Measurements from ENCODE around the gene COX8C.
"Not testable (repeated sequence)": the region's sequence is repeated elsewhere in the genome, so short reads cannot be mapped to it uniquely, and the experiment has no call there.

Gene COX8C

GRCh38 chr14:93379831-93380230 lies 32.8 kb downstream of the COX8C start:
- FAIRE-seq: no peak

- no peak for FAIRE-seq
Observed at GRCh38 chr14:93381644-93382043, 34.7 kb downstream of the COX8C start.

DNA sequence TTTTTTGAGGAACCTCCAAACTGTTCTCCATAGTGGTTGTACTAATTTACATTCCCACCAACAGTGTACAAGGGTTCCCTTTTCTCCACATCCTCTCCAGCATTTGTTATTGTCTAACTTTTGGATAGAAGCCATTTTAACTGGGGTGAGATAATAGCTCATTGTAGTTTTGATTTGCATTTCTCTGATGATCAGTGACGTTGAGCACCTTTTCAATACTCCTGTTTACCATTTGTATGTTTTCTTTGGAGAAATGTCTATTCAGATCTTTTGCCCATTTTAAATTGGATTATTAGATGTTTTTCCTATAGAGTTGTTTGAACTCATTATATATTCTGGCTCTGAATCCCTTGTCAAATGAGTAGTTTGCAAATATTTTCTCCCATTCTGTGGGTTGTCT lies 37.3 kb downstream of the COX8C start:
- FAIRE-seq: not testable (repeated sequence)

- no peak for FAIRE-seq
Observed at GRCh38 chr14:93395231-93395630, 48.2 kb downstream of the COX8C start.

GRCh38 chr14:93396456-93396855 lies 49.5 kb downstream of the COX8C start:
- no peak for FAIRE-seq

All from A204.1 (cell line).